ENCODE data around the gene TRAPPC6A.

- TF ChIP-seq CTCF (IDR thresholded peaks at IDR 0.05; ENCODE audit: low read depth, low read length) (no peak), EZH2phosphoT487 (IDR thresholded peaks at IDR 0.05; ENCODE audit: low read depth) (no peak)
These were observed 49.9 kb downstream of the TRAPPC6A start for GRCh38 chr19:45128146-45128545.

All from OCI-LY3 (cell line).